Placental pericyte (primary cell): ENCODE measurements around the gene DPY19L3. TPM values are rescaled to one million over a fixed set of nuclear protein-coding genes. Genes with fewer than 3 reads are reported as not detected.

ENCODE experiments used
- total RNA-seq: library from RNA; depleted of rRNA; stranded (reverse); fragments of >200 nt; gene quantifications from 2 replicates; pipeline ENCODE4 v1.2.3, GENCODE V29; 2012

The DPY19L3 gene
- 27.4 and 42.9 TPM in 2 replicates for total RNA-seq

DNA sequence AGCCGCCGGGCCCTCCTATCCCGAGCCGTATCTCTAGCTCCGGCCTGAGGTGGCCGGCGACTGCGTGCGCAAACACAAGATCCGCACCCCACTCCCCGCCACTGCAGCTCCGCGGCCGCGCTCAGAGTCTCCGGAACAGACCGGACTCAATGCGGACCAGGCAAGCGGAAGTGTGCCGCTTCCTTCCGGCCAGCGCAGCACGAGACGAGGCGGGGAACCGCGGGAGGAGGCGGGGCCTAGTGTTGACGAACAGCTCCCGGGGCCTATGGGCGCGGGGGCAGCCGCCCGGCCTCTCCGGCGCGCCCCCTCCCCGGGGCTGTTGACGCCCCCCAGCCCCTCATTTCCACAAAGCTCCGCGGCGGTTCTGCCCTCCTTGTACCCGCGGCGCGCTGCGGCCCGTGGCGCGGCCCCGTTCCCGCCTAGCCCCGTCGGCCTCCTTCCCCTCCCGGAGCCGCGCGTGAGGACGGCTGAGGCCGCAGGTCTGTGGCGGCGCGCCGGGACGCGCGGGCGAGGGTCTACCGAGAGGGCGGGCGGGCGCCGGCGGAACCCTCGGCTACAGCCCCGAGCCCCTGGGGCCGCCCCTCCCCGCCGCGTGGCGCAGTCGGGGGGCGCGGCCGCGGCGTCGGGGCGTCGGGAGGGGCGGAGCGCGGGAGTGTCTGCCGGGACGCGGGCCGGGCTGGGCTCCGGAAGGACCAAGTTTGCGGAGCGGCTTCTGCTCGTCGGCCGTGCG lies at the start of gene DPY19L3:
Gene DPY19L3 (plus strand): TSS at position 340 of the 730 bp plus-strand sequence. CDS start 2,484 bp downstream, outside the sequence.

Other genes starting within 250 kb of the DPY19L3 start
- gene ZNF507, start 60.2 kb upstream of the DPY19L3 start, total RNA-seq, result 13.8 and 14.6 TPM in 2 replicates
- gene PDCD5, start 175.4 kb downstream of the DPY19L3 start, total RNA-seq, result 62.7 and 99.1 TPM in 2 replicates